NCI-H69 (cell line): ENCODE measurements around the gene SLC4A2.

ENCODE experiments used
- DNase-seq: peaks from one replicate; lab custom pipeline; 2025; lab: John Stamatoyannopoulos, UW

SLC4A2 gene

GRCh38 chr7:151043959-151044358, 15.4 kb upstream of the SLC4A2 start:
- no peak for DNase-seq

GRCh38 chr7:151045262-151045661, 14.1 kb upstream of the SLC4A2 start:
- no peak for DNase-seq

- DNase-seq, result no peak
Observed at GRCh38 chr7:151045967-151046366, 13.4 kb upstream of the SLC4A2 start.

- peak; percentile 76 for DNase-seq
Observed at GRCh38 chr7:151046603-151047573, 12.5 kb upstream of the SLC4A2 start.

GRCh38 chr7:151047976-151048815, 11.2 kb upstream of the SLC4A2 start, which contains the start of gene ASIC3:
Gene ASIC3 (plus strand): TSS chr7:151048531. CDS start chr7:151048886, 355 bp downstream.
- DNase-seq, result peak; percentile 25

GRCh38 chr7:151048911-151049463, 10.4 kb upstream of the SLC4A2 start:
- DNase-seq, result no peak

GRCh38 chr7:151051108-151051507, 8.3 kb upstream of the SLC4A2 start:
- DNase-seq, result peak; percentile 72

- DNase-seq, result no peak
Observed at GRCh38 chr7:151053096-151053495, 6.3 kb upstream of the SLC4A2 start.

GRCh38 chr7:151053751-151054150, 5.6 kb upstream of the SLC4A2 start:
- no peak for DNase-seq

GRCh38 chr7:151056283-151056665, 3.1 kb upstream of the SLC4A2 start:
- DNase-seq, result no peak

GRCh38 chr7:151056666-151057505, 2.5 kb upstream of the SLC4A2 start:
- no peak for DNase-seq

- DNase-seq, result no peak
Observed at GRCh38 chr7:151057506-151057988, 1.8 kb upstream of the SLC4A2 start, which contains the start of gene CDK5. Gene CDK5 (minus strand): TSS chr7:151057897. CDS start chr7:151057848, 49 bp downstream.

GRCh38 chr7:151057989-151058780, 1.2 kb upstream of the SLC4A2 start:
- peak; percentile 100 for DNase-seq

GRCh38 chr7:151058781-151059366, 515 bp upstream of the SLC4A2 start:
- peak; percentile 64 for DNase-seq

- DNase-seq, result no peak
Observed at GRCh38 chr7:151060113-151060415, 675 bp downstream of the SLC4A2 start.

GRCh38 chr7:151060416-151061212, 1.2 kb downstream of the SLC4A2 start:
- peak; percentile 45 for DNase-seq

- peak; percentile 45 for DNase-seq
Observed at GRCh38 chr7:151061213-151062110, 2.1 kb downstream of the SLC4A2 start.

GRCh38 chr7:151062111-151062398, 2.7 kb downstream of the SLC4A2 start:
- DNase-seq, result no peak
